GM06990 (cell line): ENCODE results near the gene RGS7.

Experiments
- DNase-seq: peaks from one replicate; pipeline ENCODE4 v3.0.0-alpha.2; 2011; ENCODE audit not compliant: insufficient read length; ENCODE audit errors: extremely low read depth
- H3K27me3 ChIP-seq: replicated peaks from 2 replicates; pipeline ENCODE4 v1.6.0; 2011; ENCODE audit warnings: low read length; ENCODE audit not compliant: control insufficient read depth, insufficient read depth
- H3K36me3 ChIP-seq: 2 replicates; pipeline ENCODE4 v1.5.1; 2011; ENCODE audit warnings: low read length; ENCODE audit not compliant: control insufficient read depth, insufficient read depth
- H3K4me3 ChIP-seq: replicated peaks from 2 replicates; pipeline ENCODE4 v1.5.1; 2011; ENCODE audit warnings: low read depth, mild to moderate bottlenecking, control low read depth, low read length
- TF ChIP-seq, protein P1 (sequence below): IDR thresholded peaks from 2 replicates; pipeline ENCODE4 v1.5.1; 2011; ENCODE audit warnings: low read length, control low read depth, mild to moderate bottlenecking, inconsistent platforms; ENCODE audit not compliant: insufficient read depth, poor library complexity, severe bottlenecking

The RGS7 gene

DNA sequence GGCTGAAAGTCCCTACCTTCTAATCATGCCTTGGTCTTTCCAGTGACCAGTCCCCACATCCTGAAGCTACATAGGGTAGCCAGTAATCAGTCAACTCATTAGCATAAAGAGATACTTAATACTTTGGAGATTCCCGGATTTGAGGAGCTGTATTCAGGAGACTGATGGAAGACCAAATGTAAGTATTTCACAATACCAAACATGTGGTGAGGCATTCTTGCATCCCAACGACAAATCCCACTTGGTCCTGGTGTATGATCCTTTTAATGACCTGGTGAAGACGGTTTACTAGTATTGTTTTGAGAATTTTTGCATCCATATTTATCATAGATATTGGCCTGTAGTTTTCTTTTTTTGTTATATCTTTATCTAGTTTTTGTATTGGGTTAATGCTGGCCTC lies 40.6 kb downstream of the RGS7 start:
- TF ChIP-seq, protein P1, sequence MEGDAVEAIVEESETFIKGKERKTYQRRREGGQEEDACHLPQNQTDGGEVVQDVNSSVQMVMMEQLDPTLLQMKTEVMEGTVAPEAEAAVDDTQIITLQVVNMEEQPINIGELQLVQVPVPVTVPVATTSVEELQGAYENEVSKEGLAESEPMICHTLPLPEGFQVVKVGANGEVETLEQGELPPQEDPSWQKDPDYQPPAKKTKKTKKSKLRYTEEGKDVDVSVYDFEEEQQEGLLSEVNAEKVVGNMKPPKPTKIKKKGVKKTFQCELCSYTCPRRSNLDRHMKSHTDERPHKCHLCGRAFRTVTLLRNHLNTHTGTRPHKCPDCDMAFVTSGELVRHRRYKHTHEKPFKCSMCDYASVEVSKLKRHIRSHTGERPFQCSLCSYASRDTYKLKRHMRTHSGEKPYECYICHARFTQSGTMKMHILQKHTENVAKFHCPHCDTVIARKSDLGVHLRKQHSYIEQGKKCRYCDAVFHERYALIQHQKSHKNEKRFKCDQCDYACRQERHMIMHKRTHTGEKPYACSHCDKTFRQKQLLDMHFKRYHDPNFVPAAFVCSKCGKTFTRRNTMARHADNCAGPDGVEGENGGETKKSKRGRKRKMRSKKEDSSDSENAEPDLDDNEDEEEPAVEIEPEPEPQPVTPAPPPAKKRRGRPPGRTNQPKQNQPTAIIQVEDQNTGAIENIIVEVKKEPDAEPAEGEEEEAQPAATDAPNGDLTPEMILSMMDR: no peak
- Histone ChIP-seq H3K4me3 (no peak overlapping the region), H3K27me3 (no peaks in the 10 kb centered on the region), H3K36me3 (no peaks in the 10 kb centered on the region)
- no peak for DNase-seq

DNA sequence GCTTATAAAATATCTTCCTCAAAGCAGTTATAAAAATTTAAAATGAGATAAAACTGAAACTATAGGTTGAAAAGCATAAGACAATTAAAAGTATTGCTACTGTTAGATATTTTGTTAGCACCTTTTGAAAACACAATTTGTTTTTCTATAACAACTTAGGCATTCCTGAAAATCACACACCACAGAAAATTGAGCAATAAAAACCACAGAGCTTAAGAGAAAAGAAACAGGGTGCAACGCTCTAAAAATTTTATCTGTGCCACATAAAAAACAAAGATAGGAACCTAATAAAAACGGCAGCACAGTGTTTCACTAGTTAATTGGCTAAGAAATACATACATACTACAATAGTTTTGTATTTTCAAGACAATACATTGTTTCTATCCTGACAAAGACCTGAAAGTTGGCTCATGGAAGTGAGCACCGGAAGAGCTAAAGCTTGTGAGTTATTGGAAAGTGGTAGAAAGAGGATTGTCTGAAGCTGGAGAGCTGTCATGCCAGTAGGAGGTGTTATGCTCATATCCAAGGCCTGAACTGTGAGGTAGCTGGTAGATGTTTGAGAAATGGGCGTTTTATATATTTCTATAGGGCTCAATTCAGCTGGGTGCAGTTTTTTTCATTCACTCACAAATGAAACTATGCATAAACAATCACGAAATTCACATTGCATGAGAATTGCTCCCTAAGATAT lies 45.8 kb downstream of the RGS7 start:
- TF ChIP-seq, protein P1: peak; percentile 24
- H3K4me3 ChIP-seq: no peak overlapping the region
- no peaks in the 10 kb centered on the region for H3K27me3 ChIP-seq
- H3K36me3 ChIP-seq: no peaks in the 10 kb centered on the region
- no peak for DNase-seq

DNA sequence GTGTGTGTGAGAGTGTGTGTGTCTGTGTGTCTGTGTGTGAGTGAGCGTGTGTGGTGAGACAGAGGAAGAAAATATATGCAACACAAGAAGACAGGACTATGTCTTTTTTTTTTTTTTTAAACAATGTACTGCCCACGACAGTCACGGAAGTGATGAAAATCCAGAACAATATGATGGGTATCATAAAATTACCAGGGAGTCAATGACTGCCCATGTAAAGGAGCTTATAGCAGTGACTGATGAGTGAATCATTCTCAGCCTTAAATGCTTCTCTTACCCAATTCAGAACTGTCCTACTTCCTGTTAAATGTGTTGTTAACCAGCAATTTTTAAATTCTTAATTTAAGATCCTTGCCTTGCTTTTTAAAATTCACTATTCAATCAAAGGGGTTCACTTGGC lies 46.6 kb downstream of the RGS7 start:
- TF ChIP-seq, protein P1: no peak
- Histone ChIP-seq H3K4me3 (no peak overlapping the region), H3K27me3 (no peaks in the 10 kb centered on the region), H3K36me3 (no peaks in the 10 kb centered on the region)
- DNase-seq: no peak

DNA sequence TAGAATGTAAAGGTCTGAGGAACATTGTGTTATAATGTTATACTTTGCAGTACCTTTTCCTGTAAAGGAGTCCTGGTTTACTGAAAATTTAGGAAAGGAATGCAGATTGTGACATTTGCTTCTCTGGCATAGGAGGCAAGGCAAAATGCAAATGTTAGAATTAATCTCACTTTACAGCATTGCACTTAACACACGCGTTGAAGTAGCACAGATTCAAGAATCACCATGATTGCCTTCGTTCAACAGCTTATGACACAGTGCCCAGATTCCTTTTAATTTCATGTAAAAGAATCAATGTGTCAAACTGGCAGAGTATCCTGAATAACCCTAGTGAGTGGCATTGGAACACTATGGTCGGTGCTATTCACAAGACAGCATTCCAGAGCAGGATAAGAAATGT lies 47.4 kb downstream of the RGS7 start:
- Histone ChIP-seq H3K27me3 (no peaks in the 10 kb centered on the region), H3K36me3 (no peaks in the 10 kb centered on the region), H3K4me3 (no peak overlapping the region)
- TF ChIP-seq, protein P1: no peak
- no peak for DNase-seq

DNA sequence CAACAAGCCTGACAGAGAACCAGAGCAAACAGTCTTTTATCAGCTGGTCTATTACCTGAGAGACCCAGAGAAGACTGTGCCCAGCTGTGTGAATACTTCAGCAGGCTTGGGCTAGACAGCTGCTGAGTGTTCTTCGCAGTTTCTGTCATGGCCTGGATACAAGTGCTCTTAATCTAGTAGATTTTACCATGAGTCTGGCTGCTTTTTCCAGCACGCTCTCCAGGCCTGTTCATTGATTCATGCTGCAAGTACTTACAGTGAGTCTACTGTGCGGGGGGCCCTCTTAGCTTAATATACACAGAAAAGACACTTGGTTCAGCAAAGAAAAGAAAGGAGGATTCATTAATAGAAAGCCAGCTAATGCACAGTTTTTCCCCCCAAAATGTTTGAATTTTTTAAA lies 48.5 kb downstream of the RGS7 start:
- TF ChIP-seq, protein P1: no peak
- DNase-seq: no peak
- no peaks in the 10 kb centered on the region for H3K27me3 ChIP-seq
- no peak overlapping the region for H3K4me3 ChIP-seq
- H3K36me3 ChIP-seq: no peaks in the 10 kb centered on the region

DNA sequence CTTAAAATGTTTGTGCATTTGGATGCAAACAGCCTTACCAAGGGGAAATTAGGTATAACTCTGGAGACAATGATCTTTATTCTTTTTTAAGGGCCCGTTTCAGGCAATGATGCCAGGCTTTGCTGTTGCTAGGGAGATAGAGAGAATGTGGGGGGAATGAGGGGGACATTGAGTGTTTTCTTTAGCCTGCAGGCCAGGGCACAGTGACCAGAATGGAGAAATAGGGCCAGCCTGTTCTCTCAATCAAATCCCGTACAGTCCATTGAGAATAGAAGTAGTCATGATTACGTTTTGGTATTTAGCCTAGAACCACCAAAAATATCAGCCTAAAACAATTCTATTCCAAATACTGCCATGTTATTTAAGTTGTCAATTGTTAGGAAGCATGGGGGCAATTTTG lies 49.0 kb downstream of the RGS7 start:
- no peak overlapping the region for H3K4me3 ChIP-seq
- H3K27me3 ChIP-seq: no peaks in the 10 kb centered on the region
- no peak for DNase-seq
- no peaks in the 10 kb centered on the region for H3K36me3 ChIP-seq
- TF ChIP-seq, protein P1: no peak
